Pons (tissue), 1 donor: ENCODE results near the gene PTCD2.
"Not testable (repeated sequence)": the region's sequence is repeated elsewhere in the genome, so short reads cannot be mapped to it uniquely, and the experiment has no call there.

ENCODE experiments used
- DNase-seq: peaks from one replicate; pipeline ENCODE4 v3.0.0-alpha.2; 2016; ENCODE audit warnings: low spot score

Gene PTCD2

DNA sequence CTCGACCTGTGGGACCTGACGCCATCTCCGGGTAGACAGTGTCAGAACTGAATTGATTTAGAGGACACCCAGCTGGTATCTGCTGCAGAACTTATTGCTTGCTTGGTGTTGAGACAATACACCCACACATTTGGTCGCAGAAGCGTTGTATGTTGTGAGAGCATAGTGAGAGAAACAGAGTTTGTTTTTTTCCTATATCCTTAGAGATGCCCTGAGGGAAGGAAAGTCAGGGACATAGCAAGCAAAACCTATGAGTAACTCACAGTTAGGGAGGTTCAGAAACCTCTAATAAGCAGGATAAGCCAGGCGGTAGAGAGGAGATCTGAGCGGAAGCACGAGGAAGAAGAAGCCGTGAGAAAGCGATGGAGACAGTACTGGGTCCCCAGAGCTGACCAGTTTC lies 59.8 kb downstream of the PTCD2 start:
- DNase-seq, result no peak

DNA sequence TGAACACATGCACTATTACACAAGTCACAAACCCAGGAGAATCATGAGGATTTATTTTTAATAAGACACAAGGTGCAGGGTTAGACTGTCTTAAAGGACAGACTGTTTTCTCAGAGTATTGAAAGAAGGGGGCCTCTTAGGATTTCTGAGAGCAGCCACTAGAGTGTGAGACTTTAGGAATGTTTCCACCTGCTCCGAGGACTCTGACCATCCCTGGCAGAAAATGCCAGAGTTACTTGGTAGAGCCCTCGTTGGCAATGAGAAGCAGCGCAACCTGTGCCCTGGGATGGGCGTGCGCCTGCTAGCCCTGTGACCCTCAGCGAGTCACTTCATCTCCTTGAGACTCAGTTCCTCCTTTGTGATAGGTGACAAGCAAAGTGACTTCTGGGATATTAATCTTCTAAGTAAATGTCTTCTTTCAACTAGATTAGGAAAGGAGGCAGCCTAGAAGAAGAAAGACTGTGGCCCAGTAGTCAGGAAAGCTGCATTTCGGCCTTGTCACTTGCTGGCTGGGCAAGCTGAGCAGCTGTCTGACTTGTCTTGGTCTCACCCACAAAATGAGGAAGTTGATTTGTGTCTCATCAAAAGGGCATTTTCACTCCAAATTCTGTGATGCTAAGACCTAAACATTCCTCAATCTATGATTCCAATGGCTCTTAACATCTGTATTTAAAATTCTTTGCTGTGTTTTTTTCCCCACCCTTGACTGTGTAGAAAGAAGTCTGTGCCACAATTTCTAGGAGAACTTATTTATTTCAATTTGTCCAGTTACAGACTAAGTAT lies 60.5 kb downstream of the PTCD2 start:
- DNase-seq, result peak; percentile 41

DNA sequence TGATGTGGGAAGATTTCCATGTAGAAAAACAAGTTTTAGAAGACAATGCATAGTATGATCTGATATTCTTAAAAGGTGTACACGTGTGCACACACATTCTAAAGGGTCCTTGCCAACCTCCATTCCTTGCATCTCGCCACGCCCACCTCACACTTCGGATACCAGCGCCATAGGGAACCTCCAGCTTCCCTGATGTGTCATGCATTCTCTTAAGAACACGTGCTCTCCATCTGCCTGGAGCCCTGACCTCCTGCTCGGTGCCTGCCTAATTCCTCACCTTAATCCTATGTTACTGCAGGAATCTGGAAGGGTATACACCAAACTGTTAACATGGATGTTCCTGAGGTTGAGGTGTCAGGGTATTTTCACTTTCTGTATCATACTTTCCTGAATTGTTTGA lies 63.1 kb downstream of the PTCD2 start:
- DNase-seq, result no peak

DNA sequence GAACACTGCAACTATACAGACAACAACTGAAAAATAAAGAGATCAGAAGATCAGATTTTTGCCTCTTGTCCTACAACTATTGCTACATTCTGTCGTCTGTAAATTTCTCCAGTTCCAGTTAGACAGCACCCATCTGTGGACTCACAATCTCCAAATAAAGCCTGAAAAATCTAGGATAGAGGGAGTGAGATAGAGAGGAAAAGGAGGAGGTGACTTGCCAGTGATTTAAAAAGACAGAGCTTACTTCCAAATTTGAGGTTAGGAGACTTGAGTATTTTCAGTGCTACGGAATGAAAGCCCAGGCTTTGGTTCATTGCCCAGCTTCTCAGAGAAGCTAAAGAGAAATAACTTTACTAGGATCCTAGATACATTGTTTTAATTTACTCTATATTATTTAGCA lies 63.6 kb downstream of the PTCD2 start:
- DNase-seq, result no peak

DNA sequence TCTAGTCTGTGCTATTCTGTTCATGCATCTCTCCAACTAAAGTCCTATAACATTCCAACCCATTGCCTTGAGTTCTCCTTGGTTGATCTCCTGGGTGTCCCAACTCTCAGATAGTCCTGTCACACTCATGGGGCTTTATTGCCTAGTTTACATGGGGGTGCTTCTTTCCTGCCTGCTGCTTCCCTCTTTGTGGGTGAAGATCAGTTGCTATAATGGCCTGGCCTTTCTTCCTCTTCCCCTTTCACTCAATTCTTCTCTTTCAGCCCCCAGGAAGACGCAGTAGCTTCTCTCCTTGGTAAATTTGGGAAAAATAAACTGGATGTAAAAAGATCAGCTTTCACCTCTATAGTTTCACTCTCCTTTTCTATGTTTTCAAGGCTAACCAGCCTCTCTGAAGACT lies 66.5 kb downstream of the PTCD2 start:
- peak; percentile 31 for DNase-seq

DNA sequence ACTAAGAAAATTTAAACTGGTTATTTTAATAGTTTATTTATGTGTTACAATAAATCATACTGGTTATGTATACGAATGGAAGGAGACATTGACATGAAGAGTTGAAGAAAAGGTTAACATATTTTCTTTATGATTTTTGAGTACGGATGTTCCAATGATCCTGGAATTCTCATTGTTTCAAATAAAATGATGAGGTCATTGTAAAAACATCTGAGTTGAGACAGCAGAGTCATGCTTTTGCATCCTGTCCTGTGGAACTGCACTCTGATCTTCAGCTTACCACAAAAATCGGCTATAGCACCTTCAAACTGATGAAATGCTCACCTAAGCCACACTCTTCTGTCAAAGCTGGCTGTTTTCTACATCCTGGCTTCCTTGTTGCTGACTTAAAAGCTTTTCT lies 67.8 kb downstream of the PTCD2 start:
- no peak for DNase-seq

DNA sequence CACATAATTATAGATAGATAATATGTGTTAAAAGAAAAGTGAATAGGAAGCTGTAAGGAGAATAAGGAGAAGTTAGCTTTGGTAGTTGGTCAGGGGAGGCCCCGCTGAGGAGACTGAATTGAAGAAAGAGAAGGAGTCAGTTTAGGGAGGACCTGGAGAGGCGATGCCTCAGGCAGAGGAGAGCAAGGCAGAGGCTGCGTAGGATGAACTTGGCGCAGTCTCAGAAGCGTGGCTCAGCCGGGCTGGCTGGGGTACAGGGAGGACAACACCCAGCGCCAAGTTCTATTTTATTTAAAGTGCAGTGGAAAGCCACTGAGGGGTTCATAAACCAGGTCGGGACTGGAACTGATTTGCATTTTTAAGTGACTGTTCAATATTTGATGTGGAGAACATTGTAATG lies 68.5 kb downstream of the PTCD2 start:
- DNase-seq, result no peak

DNA sequence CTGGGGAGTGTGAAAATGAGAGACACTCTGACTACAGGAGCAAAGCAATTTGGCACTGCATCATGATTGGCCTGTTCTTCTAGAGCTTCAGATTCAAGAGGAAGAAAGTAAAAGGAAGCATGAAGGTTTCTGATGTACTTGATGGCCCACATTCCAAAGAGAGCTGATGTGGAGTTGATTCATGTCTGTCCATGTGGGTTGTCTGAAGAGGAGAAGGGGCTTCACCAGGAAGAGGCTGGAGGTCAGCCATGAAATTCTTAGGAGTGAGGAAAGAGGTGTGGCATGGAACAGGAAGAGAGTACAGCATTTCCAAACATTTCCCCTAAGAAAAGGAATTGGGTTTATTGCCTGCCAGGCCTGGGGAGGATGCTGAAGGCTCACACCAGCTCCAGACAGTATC lies 70.7 kb downstream of the PTCD2 start:
- DNase-seq, result no peak

DNA sequence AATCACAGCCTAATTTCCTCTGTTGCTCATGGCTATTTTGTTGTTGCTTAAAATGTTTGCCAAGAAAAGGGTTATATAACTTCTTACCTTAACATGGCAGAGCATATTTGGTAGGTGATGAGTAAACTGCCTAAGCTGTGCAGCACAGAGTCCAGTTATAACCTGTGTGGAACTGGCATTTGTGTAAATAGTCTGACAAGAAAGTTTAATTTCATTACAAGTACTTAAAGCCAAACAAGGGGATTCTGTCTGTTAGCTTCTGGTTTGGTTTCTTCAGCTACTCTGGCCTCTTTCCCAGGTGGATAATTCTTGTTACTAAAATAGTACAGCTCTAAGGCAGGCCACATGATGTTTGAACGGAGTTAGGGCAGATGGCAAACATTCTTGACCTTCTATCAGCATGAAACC lies 72.2 kb downstream of the PTCD2 start:
- peak; percentile 20 for DNase-seq

DNA sequence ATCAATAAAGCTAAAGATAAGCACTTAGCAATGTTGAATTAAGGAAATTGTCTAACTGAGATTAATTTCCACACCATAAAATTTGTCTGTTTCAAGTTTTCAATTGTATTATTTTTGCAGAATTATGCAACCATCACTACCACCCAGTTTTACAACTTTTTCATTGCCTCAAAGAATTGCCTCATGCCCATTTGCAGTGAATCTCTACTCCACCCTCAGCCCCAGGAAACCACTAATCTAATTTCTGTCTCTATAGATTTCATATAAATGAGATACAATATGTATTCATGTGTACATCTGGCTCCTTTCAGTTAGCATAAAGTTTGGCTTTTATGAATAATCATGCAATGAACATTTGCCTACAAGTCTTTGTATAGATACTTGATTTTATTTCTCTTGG lies 72.9 kb downstream of the PTCD2 start:
- no peak for DNase-seq

DNA sequence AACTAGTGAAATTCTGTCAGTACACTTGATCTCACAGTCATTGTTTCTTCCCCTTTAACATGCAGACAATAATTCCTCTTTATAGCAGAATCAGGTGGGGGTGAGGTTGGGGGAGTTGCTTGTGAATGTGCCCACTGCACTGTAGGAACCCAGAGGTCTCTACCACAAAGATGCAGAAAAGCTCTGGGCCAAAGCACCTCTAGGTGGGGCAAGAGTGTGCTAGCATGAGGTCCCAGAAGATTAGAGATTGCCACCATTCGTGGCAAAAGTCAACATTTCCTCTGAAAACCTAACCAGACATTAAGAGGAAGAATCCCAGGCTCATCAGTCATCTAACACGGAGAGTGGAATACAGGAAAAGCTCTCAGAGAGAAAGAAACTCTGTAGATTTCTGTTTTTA lies 74.5 kb downstream of the PTCD2 start:
- DNase-seq, result no peak

DNA sequence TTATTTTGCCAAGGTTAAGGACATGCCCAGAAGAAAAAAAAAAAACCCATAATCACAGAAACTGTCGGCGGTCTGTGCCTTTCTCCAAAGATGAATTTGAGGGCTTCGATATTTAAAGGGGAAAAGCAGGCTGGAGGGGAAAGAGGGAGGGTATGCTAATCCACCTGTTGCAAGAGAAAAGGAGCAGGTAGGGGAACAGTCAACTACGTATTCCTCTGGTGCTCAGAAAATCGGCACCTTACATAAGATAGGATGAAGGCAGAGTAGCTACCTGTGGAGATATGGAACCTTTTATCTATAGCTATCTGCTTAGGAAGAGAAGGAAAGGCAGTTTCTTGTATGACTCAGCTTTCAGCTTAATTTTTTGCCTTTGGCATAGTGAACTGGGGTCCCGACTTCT lies 77.7 kb downstream of the PTCD2 start:
- DNase-seq, result no peak

DNA sequence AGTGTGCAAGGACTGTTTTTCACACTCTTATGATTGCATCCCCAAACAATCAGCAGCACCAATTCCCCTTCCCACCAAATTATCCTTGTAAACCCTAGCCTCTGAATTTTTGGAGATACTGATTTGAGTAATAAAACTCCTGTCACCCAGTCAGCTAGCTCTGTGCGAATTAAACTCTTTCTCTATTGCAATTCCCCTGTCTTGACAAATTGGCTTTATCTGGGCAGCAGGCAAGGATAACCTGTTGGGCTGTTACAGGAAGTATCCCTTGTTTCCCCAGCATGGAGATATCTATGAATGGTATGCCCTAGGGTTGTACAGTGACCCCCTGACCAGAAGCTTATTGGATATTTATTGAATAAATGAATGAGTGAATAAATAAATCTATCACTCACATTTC lies 80.8 kb downstream of the PTCD2 start:
- no peak for DNase-seq

DNA sequence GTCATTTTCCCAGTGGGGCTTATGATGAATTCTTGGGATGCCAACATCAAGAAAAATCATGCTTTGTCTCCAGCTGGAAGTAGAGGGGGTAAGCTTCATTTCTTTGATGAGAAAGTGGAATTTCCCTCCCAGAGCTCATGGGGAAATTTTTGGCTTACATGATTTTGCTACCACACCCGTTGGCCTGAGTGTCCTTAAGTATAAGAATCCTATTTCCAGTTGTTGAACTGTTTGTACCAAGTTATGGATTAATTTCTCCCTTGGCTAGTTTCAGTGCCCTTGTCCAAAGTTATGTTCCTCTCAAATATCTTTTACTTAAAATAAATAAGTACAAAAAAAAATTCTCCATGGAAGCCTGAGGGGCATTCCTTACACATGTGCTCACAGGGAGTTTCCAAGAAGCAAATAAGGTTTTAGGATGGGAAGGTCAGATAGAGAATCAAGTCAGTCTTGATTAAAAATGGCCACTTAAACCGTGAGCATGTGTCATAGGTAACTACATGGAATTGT lies 82.3 kb downstream of the PTCD2 start:
- no peak for DNase-seq

DNA sequence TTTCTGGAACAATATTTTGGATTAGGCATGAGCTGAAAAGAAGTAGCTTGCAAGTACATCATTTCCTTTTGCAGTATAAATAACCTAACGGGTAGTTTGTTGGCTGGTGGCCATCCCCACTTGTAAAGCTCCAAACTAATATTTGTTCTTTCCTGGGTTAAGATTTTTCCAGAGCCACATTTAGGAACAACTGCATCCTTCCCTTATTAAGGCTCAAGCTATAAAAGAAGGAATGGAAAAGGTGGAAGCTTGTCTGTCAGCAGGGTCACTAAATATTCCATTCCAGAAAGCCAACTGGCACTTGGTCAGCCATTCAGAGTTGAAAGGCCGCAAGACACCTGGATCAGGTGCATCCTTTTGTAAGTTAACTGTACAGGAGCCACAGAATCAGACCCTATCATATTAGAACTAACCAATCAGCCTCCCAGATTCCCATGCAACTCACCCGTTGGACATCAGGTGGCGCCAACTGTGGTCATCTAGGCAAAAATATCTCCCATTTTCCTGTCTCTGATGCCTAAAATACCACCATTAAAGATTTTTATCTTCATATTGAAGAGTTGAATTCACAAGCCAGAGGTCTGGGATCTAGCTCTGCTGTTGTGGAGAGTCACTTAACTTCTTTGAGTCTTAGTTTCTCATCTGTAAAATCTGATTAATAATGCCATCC lies 82.9 kb downstream of the PTCD2 start:
- DNase-seq, result no peak

DNA sequence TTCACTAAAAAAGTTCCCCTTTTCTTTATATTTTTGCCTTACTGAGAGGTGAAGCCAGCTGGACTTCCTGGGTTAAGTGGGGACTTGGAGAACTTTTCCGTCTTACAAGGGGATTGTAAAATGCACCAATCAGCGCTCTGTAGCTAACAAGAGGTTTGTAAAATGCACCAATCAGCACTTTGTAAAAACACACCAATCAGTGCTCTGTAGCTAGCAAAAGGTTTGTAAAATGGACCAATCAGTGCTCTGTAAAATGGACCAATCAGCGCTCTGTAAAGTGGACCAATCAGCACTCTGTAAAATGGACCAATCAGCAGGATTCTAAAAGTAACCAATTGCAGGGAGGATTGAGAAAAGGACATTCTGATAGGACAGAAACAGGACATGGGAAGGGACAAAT lies 84.6 kb downstream of the PTCD2 start:
- not testable (repeated sequence) for DNase-seq

DNA sequence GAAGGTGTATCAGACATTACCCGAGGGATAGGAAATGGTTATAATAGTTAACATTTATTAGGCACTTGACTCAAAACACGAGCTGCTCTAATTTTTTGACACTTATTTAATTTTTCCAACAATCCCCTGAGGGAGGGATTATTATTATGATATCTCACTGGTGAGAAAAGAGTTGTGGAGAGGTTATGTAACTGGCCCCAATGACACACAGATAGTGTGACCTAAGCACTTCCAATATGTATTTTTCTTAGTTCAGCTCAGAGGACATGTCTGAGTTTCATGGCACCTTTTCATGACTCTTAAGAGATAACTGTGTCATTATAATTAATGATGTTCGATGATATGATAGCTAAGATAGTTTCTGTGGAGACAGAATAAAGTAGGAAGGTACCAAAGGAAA lies 86.9 kb downstream of the PTCD2 start:
- no peak for DNase-seq

DNA sequence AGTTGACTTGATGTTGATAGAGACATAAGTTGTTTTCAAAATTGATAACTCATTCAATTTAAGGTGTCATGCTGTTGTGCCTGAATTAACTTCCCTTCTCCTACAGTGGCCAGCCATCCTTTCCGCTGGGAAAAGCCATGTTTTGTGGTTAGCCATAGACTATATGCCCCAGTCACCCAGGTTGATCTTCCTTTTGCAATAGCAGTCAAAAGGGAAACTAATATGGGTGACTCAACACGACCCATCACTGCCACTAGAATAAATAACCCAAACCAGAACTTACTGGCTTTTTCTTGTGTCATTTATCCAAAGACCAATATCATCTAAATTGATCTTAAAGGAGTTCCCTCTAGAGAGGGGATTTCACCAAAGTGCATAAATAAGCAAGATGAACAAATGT lies 87.4 kb downstream of the PTCD2 start:
- no peak for DNase-seq

DNA sequence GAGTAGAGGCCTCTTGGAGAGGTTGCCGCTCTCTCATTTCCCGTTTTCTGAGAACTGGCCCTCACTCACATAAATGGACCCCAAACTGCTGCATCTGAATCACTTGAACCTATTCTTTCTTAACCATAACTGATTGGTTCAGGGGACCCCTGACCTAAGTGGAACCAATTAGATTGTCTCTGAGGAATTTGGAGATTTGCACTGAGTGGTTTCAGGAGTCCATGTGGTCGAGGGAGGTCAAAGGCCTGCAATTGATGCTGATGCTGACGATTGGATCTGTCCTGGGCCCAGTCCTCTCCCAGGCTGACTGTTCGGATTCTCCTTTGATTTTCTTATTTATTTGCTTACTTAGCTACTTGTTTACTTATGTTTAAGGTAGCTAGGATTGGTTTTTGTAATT lies 88.0 kb downstream of the PTCD2 start:
- no peak for DNase-seq

DNA sequence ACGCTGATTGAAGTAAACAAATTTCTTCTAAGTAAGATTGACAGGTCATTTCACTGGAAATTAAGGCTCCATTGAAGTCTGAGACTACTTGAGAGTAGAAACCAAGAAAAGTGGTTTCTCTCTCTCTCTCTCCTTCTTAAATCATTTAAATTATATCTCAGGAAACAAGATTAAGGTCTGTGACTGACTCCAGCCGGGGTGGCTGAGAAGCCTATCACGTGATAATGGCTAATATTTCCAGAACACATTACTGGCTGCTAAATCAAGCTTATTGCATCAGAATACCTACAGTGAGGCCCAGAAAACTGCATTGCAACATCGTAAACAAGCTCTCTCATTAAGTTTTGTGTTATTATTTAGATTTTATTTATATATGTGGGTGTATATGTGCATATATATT lies 88.4 kb downstream of the PTCD2 start:
- no peak for DNase-seq

DNA sequence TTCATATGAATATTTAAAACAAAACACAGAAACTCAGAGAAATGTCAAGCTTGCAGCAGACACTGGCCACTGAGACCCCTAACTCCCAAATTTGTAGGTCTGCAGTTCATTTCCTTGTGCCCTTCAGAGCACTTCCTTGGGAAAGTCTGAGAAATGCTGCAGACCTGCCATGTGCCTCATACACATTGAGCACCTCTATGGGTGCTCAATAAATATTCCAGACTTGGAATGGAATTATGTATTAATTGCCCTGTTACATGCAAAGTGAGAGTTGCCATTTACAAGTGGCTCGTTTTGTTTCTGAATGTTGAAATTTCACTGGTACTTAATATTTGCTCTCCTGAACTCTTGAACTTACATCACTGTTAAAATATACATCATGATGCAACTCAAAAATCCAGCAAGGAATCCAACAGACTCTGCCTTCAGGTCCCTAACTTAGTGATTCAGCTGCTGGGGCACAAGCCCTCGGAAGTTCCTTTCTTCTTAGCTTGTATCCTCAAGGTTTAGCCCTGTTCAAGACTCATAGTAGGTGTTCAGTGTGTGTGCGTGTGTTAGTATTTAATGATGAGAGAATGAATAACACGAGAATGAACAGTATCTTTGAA lies 90.6 kb downstream of the PTCD2 start:
- DNase-seq, result no peak

DNA sequence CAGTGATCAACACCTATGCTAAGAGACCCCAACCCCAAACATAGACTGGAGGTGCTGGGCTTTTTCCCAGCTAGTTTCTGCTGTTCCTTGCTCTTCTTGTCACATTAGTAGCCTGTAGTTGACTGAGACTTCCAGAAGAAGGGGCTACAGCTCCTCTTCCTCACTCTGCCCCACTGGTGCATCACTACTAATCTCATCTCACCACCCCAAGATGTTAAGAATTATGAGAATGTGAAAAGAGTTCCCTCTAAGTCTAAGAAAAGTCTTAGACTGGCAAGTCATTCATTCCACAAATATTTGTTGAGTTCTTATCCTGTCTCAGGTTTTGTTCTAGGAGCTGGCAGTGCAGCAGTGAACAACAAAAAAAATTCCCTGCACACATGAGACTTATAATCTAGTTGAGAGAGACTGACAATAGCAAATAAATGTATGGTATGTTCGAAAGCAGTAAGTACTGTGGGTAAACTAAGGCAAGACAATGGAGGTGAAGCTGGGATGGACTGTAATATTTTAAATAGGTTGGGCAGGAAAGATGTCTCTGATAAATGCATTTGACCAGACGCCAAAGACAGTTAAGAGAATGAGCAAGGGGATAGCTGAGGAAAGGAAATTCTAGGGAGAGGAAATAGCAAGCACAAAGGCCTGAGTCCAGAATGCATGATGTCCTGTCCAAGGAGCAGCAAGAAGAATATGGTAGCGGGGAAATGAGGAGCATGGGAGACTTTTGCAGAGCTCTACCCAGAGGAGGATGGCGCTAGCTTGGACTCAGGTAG lies 92.3 kb downstream of the PTCD2 start:
- DNase-seq, result no peak
